Ovary (tissue), 9 donors: ENCODE data around the gene UTP14C. TPM values are rescaled to one million over a fixed set of nuclear protein-coding genes. Genes with fewer than 3 reads are reported as not detected.
"Not testable (repeated sequence)": the region's sequence is repeated elsewhere in the genome, so short reads cannot be mapped to it uniquely, and the experiment has no call there.

ENCODE experiments used
- DNase-seq, 5 donors: peaks; one replicate each; pipeline ENCODE4 v3.0.0-alpha.2; 2019 to 2020
- H3K27ac ChIP-seq, 2 donors: fragments of 200-600 bp; one replicate each; pipeline versions ENCODE4 v1.5.1 to v1.8.0; 2019 to 2022
- H3K27me3 ChIP-seq: fragments of 200-600 bp; one replicate; pipeline ENCODE4 v1.8.0; 2022
- H3K36me3 ChIP-seq: fragments of 200-600 bp; sonication (generic); one replicate; pipeline ENCODE4 v1.5.1; 2019
- H3K4me1 ChIP-seq: one replicate; pipeline ENCODE4 v1.8.1; 2013; ENCODE audit warnings: mild to moderate bottlenecking, moderate library complexity; ENCODE audit not compliant: insufficient read depth
- H3K4me3 ChIP-seq: fragments of 200-600 bp; sonication (generic); one replicate; pipeline ENCODE4 v1.5.1; 2017
- H3K9me3 ChIP-seq, 2 donors: fragments of 200-600 bp in 1 of 2; sonication (generic) in 1 of 2; one replicate each; pipeline versions ENCODE4 v1.5.1 to v1.8.1; 2013 to 2019; ENCODE audit warnings: mild to moderate bottlenecking in 1 of 2, moderate library complexity in 1 of 2
- CTCF ChIP-seq, 3 donors: fragments of 450-650 bp in 2 of 3; fragments of 200-600 bp in 1 of 3; IDR thresholded peaks; one replicate each; pipeline versions ENCODE4 v1.5.1 to v1.8.0; 2016 to 2022; ENCODE audit warnings: antibody characterized with exemption in 3 of 3, mild to moderate bottlenecking in 1 of 3
- EP300 ChIP-seq: sonication (generic); formaldehyde crosslinking; IDR thresholded peaks from one replicate; pipeline ENCODE4 v1.6.1; 2017; ENCODE audit warnings: antibody characterized with exemption
- POLR2A ChIP-seq: fragments of 450-650 bp; IDR thresholded peaks from one replicate; pipeline ENCODE4 v1.6.1; 2017; ENCODE audit warnings: antibody characterized with exemption, mild to moderate bottlenecking, moderate library complexity
- WGBS, 3 donors: extraction: QIAGEN DNeasy Blood & Tissue Kit in 1 of 3; methylation state at CpG; one replicate each; pipeline versions ENCODE4 v1.1.5 to v1.1.7; 2013 to 2017; 5-methylcytosine and 5-hydroxymethylcytosine counted together
- intact Hi-C, 4 donors: fragments of 100-400 bp; cut with DNase I; formaldehyde crosslinking; loops; one replicate each; pipeline versions ENCODE4 v1.11.0 to v1.15.1; 2022 to 2023
- polyA plus RNA-seq, 2 donors: library from polyadenylated mRNA; stranded (reverse); fragments of 200-250 nt in 1 of 2; fragments of 350-450 nt in 1 of 2; fragmentation: Illumina TruSeq in 1 of 2; extraction: RNeasy Lipid Tissue Mini Kit (QIAGEN cat#74804) in 1 of 2; gene quantifications; one replicate each; pipeline ENCODE4 v1.2.3, GENCODE V29; 2013 to 2014
- total RNA-seq, 7 donors: library from RNA; depleted of rRNA in 2 of 7; stranded (reverse); fragments of >200 nt in 2 of 7; fragmentation: NEBNext Ultra II Directional in 3 of 7; extraction: Animal tissue kit (Norgen Biotek cat#: 25700) in 3 of 7; gene quantifications; one replicate each; pipeline versions ENCODE4 v1.1.0 to v1.2.4, GENCODE V29; 2016 to 2023
- donor health status: DM: no; HTN: no; CAD: no; lungs with moderate emphysema.
- donor health status: DM: no; HTN: no; CAD: no.
- donor health status: Bipolar disorder and iron deficiency.
- donor health status: DM: yes; HTN: yes; CAD: no.
- donor health status: DM: no; HTN: no; CAD: no.
- donor health status: DM: yes; HTN: yes; CAD: no.

UTP14C gene
- total and polyA plus RNA-seq, 9 donors, result 7.4 to 20.2 (median 14.6) TPM

GRCh38 chr13:51978796-51979556, 45.5 kb upstream of the UTP14C start:
- intact Hi-C loops, result no loop called here
- Histone ChIP-seq H3K36me3 (no peaks in the 10 kb centered on the region), H3K4me1 (peaks cover 2% of the 10 kb centered on the region), H3K9me3 (no peaks in the 10 kb centered on the region), H3K27ac (no peak overlapping the region), H3K4me3 (no peak overlapping the region), H3K27me3 (no peaks in the 10 kb centered on the region)
- DNase-seq, result no peak
- TF ChIP-seq POLR2A (no peak), CTCF (IDR thresholded peaks at IDR 0.05) (no peak), EP300 (no peak)
- 47 to 80% (median 52%) methylated on average over 5 of the region's 5 CpGs for WGBS, 3 donors

- WGBS, 3 donors, result 55 to 61% (median 60%) methylated on average over 4 of the region's 4 CpGs
- intact Hi-C loops, result no loop called here
- no peak overlapping the region for H3K4me3 ChIP-seq
- H3K4me1 ChIP-seq, result peaks cover 2% of the 10 kb centered on the region
- H3K27ac ChIP-seq, result no peak overlapping the region
- no peaks in the 10 kb centered on the region for H3K36me3 ChIP-seq
- TF ChIP-seq CTCF (IDR thresholded peaks at IDR 0.05), result no peak
- TF ChIP-seq POLR2A, result no peak
- no peak for TF ChIP-seq EP300
- DNase-seq, result no peak
- H3K9me3 ChIP-seq, result no peaks in the 10 kb centered on the region
- no peaks in the 10 kb centered on the region for H3K27me3 ChIP-seq
Observed at GRCh38 chr13:51980908-51981307, 43.6 kb upstream of the UTP14C start.

GRCh38 chr13:51981355-51981754, 43.1 kb upstream of the UTP14C start:
- Histone ChIP-seq H3K36me3 (no peaks in the 10 kb centered on the region), H3K27ac (no peak overlapping the region), H3K27me3 (no peaks in the 10 kb centered on the region), H3K4me1 (peaks cover 2% of the 10 kb centered on the region), H3K4me3 (no peak overlapping the region), H3K9me3 (no peaks in the 10 kb centered on the region)
- intact Hi-C loops, result no loop called here
- no peak for TF ChIP-seq POLR2A
- TF ChIP-seq CTCF (IDR thresholded peaks at IDR 0.05), result no peak
- TF ChIP-seq EP300, result no peak
- no peak for DNase-seq
- WGBS, 3 donors, result 57 to 68% (median 64%) methylated on average over 4 of the region's 4 CpGs

GRCh38 chr13:51983292-51983691, 41.2 kb upstream of the UTP14C start:
- WGBS, 3 donors, result 87 to 96% (median 94%) methylated on average over 3 of the region's 3 CpGs
- H3K27ac ChIP-seq, H3K9me3 ChIP-seq, intact Hi-C loops, H3K36me3 ChIP-seq, DNase-seq, H3K4me3 ChIP-seq, H3K27me3 ChIP-seq, H3K4me1 ChIP-seq: not testable (repeated sequence)

DNA sequence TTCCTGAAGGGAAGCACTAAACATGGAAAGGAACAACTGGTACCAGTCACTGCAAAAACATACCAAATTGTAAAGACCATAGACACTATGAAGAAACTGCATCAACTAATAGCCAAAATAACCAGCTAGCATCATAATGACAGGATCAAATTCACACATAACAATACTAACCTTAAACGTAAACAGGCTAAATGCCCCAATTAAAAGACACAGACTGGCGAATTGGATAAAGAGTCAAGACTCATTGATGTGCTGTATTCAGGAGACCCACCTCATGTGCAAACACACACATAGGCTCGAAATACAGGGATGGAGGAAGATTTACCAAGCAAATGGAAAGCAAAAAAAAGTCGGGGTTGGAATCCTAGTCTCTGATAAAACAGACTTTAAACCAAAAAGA, 39.6 kb upstream of the UTP14C start:
- H3K4me3 ChIP-seq, H3K27ac ChIP-seq, DNase-seq, H3K9me3 ChIP-seq, intact Hi-C loops, H3K4me1 ChIP-seq, H3K27me3 ChIP-seq, H3K36me3 ChIP-seq: not testable (repeated sequence)
- WGBS, 3 donors, result 90 to 92% (median 92%) methylated on average over 4 of the region's 4 CpGs
